ENCODE data around the gene PIGR. TPM values are rescaled to one million over a fixed set of nuclear protein-coding genes. Genes with fewer than 3 reads are reported as not detected.
A peak's percentile ranks its signal among the peaks of the same experiment; 100 is the strongest.

The PIGR gene
- total RNA-seq, result not detected in 2 replicates

DNA sequence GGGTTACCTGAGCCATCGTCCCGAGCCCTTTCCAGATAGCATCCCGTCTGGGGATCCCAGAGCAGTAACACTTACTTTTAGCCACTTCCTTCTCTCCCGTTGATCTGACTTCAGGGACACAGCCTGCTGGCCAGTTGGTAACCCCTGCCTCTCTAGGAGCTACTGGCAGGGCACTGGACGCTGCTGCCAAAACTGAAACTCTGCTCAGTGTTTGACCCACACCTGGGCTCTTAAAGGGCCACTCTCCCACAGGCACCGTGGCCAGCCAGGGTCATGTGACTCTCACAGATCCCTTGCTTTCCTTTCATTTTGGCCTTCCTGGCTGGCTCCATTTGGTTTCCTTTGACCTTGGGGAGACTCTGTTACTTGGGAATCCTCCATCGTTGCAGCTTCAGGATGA, at the start of gene PIGR:
Gene PIGR, minus strand, starts transcription at position 206 of the 400 bp plus-strand sequence. CDS start 5,935 bp downstream, outside the sequence.
- DNase-seq (ENCODE audit: low read depth), result no peak
- no peak within 1 kb of the TSS for H3K4me3 ChIP-seq (ENCODE audit: low read depth, low read length)
- TF ChIP-seq, protein P1, sequence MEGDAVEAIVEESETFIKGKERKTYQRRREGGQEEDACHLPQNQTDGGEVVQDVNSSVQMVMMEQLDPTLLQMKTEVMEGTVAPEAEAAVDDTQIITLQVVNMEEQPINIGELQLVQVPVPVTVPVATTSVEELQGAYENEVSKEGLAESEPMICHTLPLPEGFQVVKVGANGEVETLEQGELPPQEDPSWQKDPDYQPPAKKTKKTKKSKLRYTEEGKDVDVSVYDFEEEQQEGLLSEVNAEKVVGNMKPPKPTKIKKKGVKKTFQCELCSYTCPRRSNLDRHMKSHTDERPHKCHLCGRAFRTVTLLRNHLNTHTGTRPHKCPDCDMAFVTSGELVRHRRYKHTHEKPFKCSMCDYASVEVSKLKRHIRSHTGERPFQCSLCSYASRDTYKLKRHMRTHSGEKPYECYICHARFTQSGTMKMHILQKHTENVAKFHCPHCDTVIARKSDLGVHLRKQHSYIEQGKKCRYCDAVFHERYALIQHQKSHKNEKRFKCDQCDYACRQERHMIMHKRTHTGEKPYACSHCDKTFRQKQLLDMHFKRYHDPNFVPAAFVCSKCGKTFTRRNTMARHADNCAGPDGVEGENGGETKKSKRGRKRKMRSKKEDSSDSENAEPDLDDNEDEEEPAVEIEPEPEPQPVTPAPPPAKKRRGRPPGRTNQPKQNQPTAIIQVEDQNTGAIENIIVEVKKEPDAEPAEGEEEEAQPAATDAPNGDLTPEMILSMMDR (IDR thresholded peaks at IDR 0.05; ENCODE audit: insufficient read depth, low read depth, low read length), result no peak

DNA sequence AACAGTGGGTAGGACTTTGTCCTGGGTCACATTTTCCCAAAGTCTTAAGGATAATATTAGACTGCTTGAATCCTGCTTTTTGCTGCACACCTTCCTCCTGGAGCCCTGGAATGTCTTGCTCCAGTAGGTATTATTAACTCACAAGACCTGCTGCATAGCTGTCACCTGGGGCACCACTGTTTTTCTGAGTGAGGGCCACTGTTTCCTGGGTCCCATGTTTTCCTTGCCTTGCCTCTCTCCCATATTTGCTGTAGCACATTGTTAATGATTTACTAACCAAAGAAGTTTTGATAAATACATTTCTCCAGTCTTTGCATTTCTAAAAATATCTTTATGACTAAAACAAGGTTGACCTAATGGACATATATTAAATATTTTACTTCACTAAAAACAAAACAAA, 46.5 kb upstream of the PIGR start:
- TF ChIP-seq, protein P1 (IDR thresholded peaks at IDR 0.05; ENCODE audit: insufficient read depth, low read depth, low read length), result no peak
- no peak overlapping the region for H3K4me3 ChIP-seq (ENCODE audit: low read depth, low read length)
- no peak for DNase-seq (ENCODE audit: low read depth)

DNA sequence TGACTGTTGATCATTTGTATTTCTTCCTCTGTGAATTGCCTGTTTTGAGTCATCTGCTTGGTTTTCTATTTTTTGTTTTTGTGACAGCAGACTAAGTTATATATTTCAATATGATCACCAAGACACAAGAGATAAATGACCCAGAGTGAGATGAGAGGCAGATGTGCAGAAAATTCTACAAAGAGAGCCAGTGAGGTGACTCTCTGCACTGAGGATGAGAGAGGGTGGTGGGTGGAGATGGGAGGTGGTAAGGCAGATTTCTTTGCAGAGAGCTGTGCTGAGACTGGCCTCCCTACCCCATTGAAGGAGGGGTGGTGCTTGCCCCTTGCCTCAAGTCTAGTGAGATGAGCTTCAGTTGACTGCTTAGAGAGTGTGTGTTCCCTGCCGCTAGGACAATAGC, 41.6 kb upstream of the PIGR start:
- TF ChIP-seq, protein P1 (IDR thresholded peaks at IDR 0.05; ENCODE audit: insufficient read depth, low read depth, low read length), result no peak
- no peak for DNase-seq (ENCODE audit: low read depth)
- no peak overlapping the region for H3K4me3 ChIP-seq (ENCODE audit: low read depth, low read length)

GRCh38 chr1:206986885-206987284, 40.6 kb upstream of the PIGR start:
- H3K4me3 ChIP-seq (ENCODE audit: low read depth, low read length), result no peak overlapping the region
- no peak for DNase-seq (ENCODE audit: low read depth)
- TF ChIP-seq, protein P1 (IDR thresholded peaks at IDR 0.05; ENCODE audit: insufficient read depth, low read depth, low read length), result no peak

GRCh38 chr1:206986402-206986801, 40.1 kb upstream of the PIGR start:
- TF ChIP-seq, protein P1 (IDR thresholded peaks at IDR 0.05; ENCODE audit: insufficient read depth, low read depth, low read length), result no peak
- DNase-seq (ENCODE audit: low read depth), result no peak
- no peak overlapping the region for H3K4me3 ChIP-seq (ENCODE audit: low read depth, low read length)

DNA sequence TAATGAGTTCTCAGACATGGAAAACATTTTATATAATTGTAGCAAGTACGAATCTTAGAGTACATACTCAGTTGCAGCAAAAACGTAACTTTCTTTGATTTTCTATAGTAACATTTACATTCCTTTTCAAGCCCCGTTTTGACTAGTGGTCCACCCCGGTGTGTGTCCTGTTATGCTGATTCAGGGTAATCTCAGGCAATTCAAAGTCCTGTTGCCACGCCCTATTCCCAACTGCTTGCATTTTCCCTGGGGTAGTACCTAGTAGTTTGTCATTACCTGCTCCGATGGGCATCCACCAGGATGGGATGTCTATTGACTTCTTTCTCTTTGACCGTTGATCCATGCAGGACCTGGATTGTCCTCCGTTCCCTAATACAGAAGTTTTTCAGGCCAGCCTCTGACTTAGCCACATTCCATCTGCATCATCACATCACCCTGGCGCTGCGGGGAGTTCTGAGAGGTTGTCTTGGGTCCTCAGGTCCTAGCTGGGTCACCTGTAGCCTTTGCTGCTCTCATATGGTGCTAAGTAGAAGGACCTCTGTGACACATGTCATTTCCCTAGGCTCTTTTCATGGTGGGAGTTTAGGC, 39.0 kb upstream of the PIGR start:
- no peak for DNase-seq (ENCODE audit: low read depth)
- TF ChIP-seq, protein P1 (IDR thresholded peaks at IDR 0.05; ENCODE audit: insufficient read depth, low read depth, low read length), result no peak
- H3K4me3 ChIP-seq (ENCODE audit: low read depth, low read length), result no peak overlapping the region

DNA sequence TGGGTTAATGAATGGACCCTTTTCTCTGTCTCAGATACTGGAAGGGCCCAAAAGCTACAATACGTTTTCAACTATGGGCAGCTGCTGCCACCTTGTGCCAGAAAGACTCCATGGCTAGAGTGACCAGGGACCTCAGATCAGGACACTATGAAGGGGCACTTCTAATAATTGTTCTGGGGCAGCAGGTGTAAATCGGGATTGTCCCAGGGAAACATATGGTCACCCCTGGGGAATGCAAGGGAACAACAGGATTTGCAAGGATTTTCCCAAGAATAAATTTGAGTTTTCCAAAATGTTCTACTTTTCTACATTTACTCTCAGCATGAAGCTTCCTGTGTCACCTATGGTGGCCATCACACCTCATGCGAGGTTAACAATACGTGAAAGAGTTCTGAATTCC, 36.0 kb upstream of the PIGR start:
- no peak overlapping the region for H3K4me3 ChIP-seq (ENCODE audit: low read depth, low read length)
- peak; percentile 36 for DNase-seq (ENCODE audit: low read depth)

More for the DNA sequence above, 36.0 kb upstream of the PIGR start:
- TF ChIP-seq, protein P1 (IDR thresholded peaks at IDR 0.05; ENCODE audit: insufficient read depth, low read depth, low read length), result peak; percentile 69

Data from fibroblast of villous mesenchyme (primary cell).